Naive B cell (primary cell): ENCODE data around the gene PLCB2. TPM values are rescaled to one million over a fixed set of nuclear protein-coding genes. Genes with fewer than 3 reads are reported as not detected.
A peak's percentile ranks its signal among the peaks of the same experiment; 100 is the strongest.

Experiments
- ATAC-seq, 2 donors: fragments of 150-1000 bp; cut with Tn5 transposase; 2 replicates each; pipeline ENCODE4 v1.10.0; 2021; ENCODE audit warnings: low read depth in 2 of 2, mild to moderate bottlenecking in 2 of 2, moderate library complexity in 2 of 2
- DNase-seq: peaks from one replicate; pipeline ENCODE4 v3.0.0; 2022
- H3K27ac Mint-ChIP-seq, 6 donors: one replicate each; pipeline ENCODE4 v1.8.0; 2020 to 2022; ENCODE audit warnings: mild to moderate bottlenecking in 6 of 6, mixed read lengths in 6 of 6, moderate library complexity in 5 of 6, inconsistent platforms in 2 of 6
- H3K27me3 Mint-ChIP-seq, 3 donors: one replicate each; pipeline ENCODE4 v1.8.0; 2021 to 2022; ENCODE audit warnings: mixed read lengths in 3 of 3, mild to moderate bottlenecking in 1 of 3
- H3K36me3 Mint-ChIP-seq, 2 donors: one replicate each; pipeline ENCODE4 v1.8.0; 2020 to 2022; ENCODE audit warnings: mixed read lengths in 2 of 2, inconsistent platforms in 1 of 2, mild to moderate bottlenecking in 1 of 2
- H3K4me1 Mint-ChIP-seq, 3 donors: one replicate each; pipeline ENCODE4 v1.8.0; 2020 to 2022; ENCODE audit warnings: mixed read lengths in 3 of 3, inconsistent platforms in 1 of 3, mild to moderate bottlenecking in 1 of 3, moderate library complexity in 1 of 3
- H3K4me3 Mint-ChIP-seq, 8 donors: one replicate each; pipeline ENCODE4 v1.8.0; 2020 to 2022; ENCODE audit warnings: mild to moderate bottlenecking in 8 of 8, mixed read lengths in 8 of 8, moderate library complexity in 8 of 8, inconsistent platforms in 2 of 8
- H3K9me3 Mint-ChIP-seq, 7 donors: one replicate each; pipeline ENCODE4 v1.8.0; 2020 to 2022; ENCODE audit warnings: mixed read lengths in 7 of 7, mild to moderate bottlenecking in 5 of 7, inconsistent platforms in 2 of 7, moderate library complexity in 1 of 7
- polyA plus RNA-seq, 6 donors: library from polyadenylated mRNA; unstranded; fragments of 300-500 nt; fragmentation: Illumina TruSeq; gene quantifications; one replicate each; pipeline ENCODE4 v1.2.3, GENCODE V29; 2021; ENCODE audit warnings: low read depth in 6 of 6

The PLCB2 gene
- polyA plus RNA-seq, 6 donors from 2014 or later, result 11.4 to 22.6 (median 15.9) TPM

DNA sequence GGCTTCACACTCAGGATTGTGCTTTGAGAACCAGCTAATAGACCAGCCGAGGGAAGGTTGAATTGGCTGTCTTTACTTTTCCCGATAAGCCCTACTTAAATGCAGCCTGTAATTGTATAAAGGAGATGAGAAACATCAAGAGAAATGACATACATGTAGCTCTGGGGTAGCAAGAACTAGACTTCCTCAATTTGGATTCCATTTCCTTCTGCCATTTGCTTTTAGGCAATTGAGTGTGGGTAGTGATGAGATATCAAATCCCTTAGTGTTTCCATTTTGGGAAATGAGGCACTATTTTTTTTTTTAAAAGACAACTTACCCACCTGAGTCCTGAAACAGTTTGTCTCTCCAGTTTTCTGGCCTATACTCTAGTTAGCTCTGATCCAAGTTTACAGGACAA is 18.0 kb upstream of the PLCB2 start:
- H3K36me3 Mint-ChIP-seq, result no peaks in the 10 kb centered on the region
- H3K27me3 Mint-ChIP-seq, result peaks cover 0 to 5% (median 4%) of the 10 kb centered on the region in 3 donors
- H3K4me1 Mint-ChIP-seq, result peaks cover 20 to 44% (median 31%) of the 10 kb centered on the region in 3 donors
- no peaks in the 10 kb centered on the region for H3K9me3 Mint-ChIP-seq
- peak overlapping the region in 4 of 8 donors; percentile 17 to 93 (median 87) for H3K4me3 Mint-ChIP-seq
- no peak overlapping the region for H3K27ac Mint-ChIP-seq
- DNase-seq, result no peak
- no peak for ATAC-seq

GRCh38 chr15:40325188-40325587 is 17.5 kb upstream of the PLCB2 start:
- Mint-ChIP-seq H3K36me3 (no peaks in the 10 kb centered on the region), H3K9me3 (no peaks in the 10 kb centered on the region), H3K27ac (peak overlapping the region in 2 of 6 donors; percentile 57 to 73), H3K4me3 (peak overlapping the region; percentile 67 to 93 (median 87)), H3K4me1 (peaks cover 20 to 45% (median 31%) of the 10 kb centered on the region in 3 donors), H3K27me3 (peaks cover 0 to 5% (median 0%) of the 10 kb centered on the region in 3 donors)
- DNase-seq, result no peak
- ATAC-seq, result no peak

GRCh38 chr15:40323953-40324937 is 16.5 kb upstream of the PLCB2 start:
- ATAC-seq, result peak; percentile 30 to 34
- H3K4me3 Mint-ChIP-seq, result peak overlapping the region; percentile 67 to 93 (median 87)
- no peaks in the 10 kb centered on the region for H3K9me3 Mint-ChIP-seq
- peak; percentile 26 for DNase-seq
- H3K36me3 Mint-ChIP-seq, result no peaks in the 10 kb centered on the region
- peaks cover 20 to 48% (median 31%) of the 10 kb centered on the region in 3 donors for H3K4me1 Mint-ChIP-seq
- no peaks in the 10 kb centered on the region for H3K27me3 Mint-ChIP-seq
- H3K27ac Mint-ChIP-seq, result peak overlapping the region in 4 of 6 donors; percentile 4 to 73 (median 58)

DNA sequence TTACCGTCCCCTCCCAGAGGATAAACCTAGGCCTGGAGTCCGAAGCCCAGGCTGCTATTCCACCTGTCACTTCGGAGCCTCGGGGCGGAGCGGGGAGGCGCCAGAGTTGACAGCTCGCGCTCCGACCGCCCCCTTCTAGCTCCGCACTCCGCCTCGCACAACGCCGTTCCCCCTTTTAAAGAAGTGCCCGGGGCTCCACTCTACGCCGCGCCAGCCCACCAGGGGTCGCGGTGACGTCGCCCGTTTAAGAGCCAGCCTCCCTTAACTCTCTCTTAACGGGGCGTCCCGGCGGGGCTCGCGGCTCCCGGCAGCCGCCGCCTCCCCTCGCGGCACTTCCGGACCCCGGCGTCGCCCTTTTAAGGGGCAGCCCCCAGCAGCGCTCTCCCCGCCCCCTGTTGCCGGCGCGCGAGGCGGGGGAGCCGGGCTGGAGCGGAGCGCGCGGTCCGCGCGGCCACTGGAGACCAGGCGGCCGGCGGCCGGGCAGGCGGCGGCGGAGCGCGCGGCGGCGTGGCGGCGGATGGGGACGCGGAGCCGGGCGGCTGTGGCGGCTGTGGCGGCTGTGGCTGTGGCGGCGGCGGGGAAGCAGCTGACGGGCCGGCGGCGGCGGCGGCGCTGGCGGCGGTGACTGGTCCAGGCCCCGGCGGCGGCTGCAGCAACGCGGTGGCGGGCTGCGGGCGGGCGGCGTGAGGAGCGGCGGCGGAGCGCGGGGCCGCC is 15.7 kb upstream of the PLCB2 start, which contains the start of gene INAFM2:
INAFM2 (plus strand) TSS at position 454 of the 714 bp plus-strand sequence. CDS start 364 bp downstream, outside the sequence.
- Mint-ChIP-seq H3K4me3 (peak within 1 kb of the TSS; percentile 74 to 93 (median 88)), H3K4me1 (peaks cover 20 to 49% (median 31%) of the 10 kb centered on the region in 3 donors)

DNA sequence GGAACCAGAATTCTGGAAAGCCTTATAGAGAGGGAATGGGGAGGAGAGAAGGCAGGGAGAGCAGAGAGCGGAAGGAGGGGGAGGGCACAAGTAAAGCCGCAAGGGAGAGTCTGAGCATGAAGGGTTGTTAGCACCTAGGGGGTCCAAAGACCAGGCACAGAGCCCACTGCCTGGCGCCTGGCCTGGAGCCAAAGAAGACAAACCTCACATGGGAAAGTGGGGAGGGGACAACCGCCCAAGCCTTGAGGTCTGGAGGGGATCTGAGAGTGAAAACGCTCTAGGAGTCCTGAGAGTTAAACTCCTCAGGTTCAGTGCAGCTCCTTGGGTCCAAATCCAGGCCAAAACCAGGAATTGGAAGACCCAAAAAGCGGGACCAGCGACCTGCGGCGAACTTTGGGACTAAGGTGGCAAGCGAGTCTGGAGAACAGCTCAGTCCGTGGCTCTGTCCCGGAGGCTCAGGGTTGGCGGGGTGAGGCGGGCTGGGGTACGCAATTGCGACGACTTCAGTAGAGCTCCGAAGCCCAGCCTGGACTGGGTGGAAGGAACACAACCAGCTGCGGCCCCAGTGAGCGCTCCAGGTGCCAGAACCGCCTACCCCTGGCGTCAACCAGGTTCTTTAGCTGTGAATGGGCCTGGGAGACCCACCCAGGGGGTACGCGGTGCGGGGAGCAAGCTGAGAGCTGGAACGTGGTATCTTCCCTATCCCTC is 14.9 kb upstream of the PLCB2 start:
- DNase-seq, result no peak
- Mint-ChIP-seq H3K4me1 (peaks cover 21 to 55% (median 31%) of the 10 kb centered on the region in 3 donors), H3K27ac (peak overlapping the region in 2 of 6 donors; percentile 42 to 54), H3K27me3 (no peaks in the 10 kb centered on the region), H3K9me3 (no peaks in the 10 kb centered on the region), H3K4me3 (peak overlapping the region; percentile 72 to 90 (median 84)), H3K36me3 (no peaks in the 10 kb centered on the region)
- ATAC-seq, result no peak

More for the DNA sequence above, 15.7 kb upstream of the PLCB2 start, which contains the start of gene INAFM2:
- ATAC-seq (peak; percentile 86 to 90), DNase-seq (peak; percentile 90)
- Mint-ChIP-seq H3K36me3 (no peaks in the 10 kb centered on the region), H3K9me3 (no peaks in the 10 kb centered on the region), H3K27me3 (no peaks in the 10 kb centered on the region), H3K27ac (peak within 1 kb of the TSS in 3 of 6 donors; percentile 42 to 90 (median 57))

DNA sequence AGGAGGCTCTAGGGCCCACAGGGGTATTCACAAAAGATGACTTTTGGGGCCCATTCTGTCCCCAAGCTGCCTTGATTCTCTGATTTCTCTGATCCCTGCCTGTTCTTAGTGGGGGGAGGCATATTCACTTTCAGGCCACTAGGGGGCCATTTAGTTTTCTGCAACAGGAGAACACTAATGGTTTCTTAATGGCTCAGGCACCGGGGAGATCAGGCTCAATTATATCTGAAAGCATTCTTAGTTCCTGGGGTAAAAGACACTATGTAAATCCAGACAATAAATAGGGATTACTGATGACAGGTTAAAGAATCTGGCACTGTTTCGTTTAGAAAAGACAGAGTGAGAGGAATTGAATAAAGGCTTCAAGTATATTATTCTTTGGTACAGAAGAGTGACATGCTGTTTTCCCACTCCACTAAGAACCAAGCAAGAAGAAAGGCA is 13.2 kb upstream of the PLCB2 start:
- DNase-seq (peak; percentile 66), ATAC-seq (peak in 1 of 2 donors; percentile 17)
- Mint-ChIP-seq H3K4me1 (peaks cover 31 to 60% (median 42%) of the 10 kb centered on the region in 3 donors), H3K36me3 (no peaks in the 10 kb centered on the region), H3K27ac (no peak overlapping the region), H3K9me3 (no peaks in the 10 kb centered on the region), H3K27me3 (peaks cover 4 to 9% (median 8%) of the 10 kb centered on the region in 3 donors), H3K4me3 (peak overlapping the region in 2 of 8 donors; percentile 7 to 78)

DNA sequence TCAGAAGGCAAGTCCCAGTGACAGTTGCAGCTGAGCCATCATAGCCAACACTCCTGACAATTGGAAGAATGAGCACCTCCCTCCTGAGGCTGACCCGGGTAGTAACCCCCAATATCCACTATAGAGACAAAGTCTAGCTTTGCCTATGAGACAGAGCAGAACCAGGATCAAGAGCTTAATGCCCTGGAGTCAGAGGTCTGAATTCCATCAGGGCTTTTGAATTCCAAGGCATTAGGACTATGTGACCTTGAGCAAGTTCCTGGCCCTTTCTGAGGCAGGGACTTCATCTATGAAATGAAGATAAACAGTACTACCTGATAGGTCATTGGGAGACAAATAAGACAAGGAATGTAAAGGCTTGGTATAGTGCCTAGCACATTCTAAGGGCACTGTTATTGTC is 12.7 kb upstream of the PLCB2 start:
- no peak for DNase-seq
- Mint-ChIP-seq H3K4me1 (peaks cover 31 to 55% (median 42%) of the 10 kb centered on the region in 3 donors), H3K4me3 (no peak overlapping the region), H3K27ac (no peak overlapping the region), H3K9me3 (no peaks in the 10 kb centered on the region), H3K27me3 (peaks cover 4 to 14% (median 13%) of the 10 kb centered on the region in 3 donors), H3K36me3 (no peaks in the 10 kb centered on the region)
- ATAC-seq, result no peak

DNA sequence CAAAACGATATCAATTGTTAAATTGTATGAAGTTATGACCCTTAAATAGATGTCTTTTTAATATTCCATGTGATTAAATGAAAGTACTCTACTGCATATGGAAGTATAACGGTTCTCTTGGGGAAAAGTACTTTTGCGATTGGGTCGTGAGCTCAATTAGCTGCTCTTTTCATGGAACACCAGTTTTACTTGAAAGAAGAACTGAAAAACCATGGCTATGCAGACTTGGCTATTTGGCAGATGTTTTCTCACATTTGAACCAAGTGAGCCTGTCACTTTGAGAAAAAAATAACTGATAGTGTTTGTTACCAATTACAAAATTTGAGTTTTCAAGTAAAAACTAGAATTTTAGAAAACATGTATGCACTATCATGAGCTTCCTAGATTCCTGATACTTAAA is 9.8 kb upstream of the PLCB2 start:
- no peak overlapping the region for H3K27ac Mint-ChIP-seq
- no peaks in the 10 kb centered on the region for H3K9me3 Mint-ChIP-seq
- H3K4me3 Mint-ChIP-seq, result peak overlapping the region in 4 of 8 donors; percentile 13 to 28 (median 26)
- H3K36me3 Mint-ChIP-seq, result no peaks in the 10 kb centered on the region
- DNase-seq (no peak), ATAC-seq (peak; percentile 46 to 54)
- H3K4me1 Mint-ChIP-seq, result peaks cover 23 to 42% (median 27%) of the 10 kb centered on the region in 3 donors
- peaks cover 4 to 22% (median 13%) of the 10 kb centered on the region in 3 donors for H3K27me3 Mint-ChIP-seq

DNA sequence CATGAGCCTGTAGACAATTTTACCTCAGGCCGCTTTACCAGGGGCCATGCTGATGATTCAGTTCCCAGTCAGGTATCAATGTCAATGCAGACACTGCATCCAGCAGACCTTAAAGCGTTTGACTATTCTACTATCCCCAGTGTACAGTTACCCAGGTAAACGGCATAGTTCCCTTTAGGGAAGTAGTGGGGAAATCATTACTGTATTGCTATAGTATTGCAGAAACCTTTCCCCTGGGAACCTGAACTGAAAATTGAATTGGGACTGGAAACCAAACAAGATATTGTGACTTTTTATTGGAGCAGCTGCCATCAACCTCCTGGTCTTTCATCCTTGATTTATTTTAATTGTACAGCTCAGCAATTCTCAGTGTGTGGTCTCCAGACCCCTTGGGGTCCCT is 9.2 kb upstream of the PLCB2 start:
- ATAC-seq, result no peak
- Mint-ChIP-seq H3K27me3 (peaks cover 4 to 26% (median 13%) of the 10 kb centered on the region in 3 donors), H3K4me1 (peaks cover 17 to 36% (median 20%) of the 10 kb centered on the region in 3 donors)

DNA sequence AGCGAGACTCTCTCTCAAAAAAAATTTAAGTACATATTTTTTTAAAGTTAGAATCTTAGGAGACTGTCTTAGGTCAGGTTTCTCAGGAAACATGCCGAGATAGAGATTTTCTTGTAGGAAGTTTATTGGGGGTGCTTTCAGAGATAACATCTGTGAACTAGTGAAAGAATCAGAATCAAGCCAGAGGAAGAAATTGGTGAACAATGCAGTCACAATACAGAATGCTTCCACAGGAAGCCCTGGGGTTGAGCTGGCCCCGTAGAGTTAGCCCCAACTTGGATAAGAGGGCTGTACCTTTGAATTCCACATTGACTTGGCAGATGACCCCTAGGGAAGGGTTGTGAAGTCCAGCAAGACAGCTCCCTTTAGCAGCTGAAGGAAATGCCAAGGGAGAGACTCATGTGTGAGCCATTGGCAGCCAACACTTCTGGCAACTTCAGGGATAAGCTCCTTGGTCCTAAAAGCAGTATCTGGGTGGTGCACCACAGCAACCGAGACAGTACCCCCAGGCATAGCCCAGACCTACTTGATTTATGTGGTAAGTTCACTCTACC is 7.1 kb upstream of the PLCB2 start:
- H3K27ac Mint-ChIP-seq, result no peak overlapping the region
- H3K36me3 Mint-ChIP-seq, result no peaks in the 10 kb centered on the region
- no peak overlapping the region for H3K4me3 Mint-ChIP-seq
- ATAC-seq, result no peak
- no peaks in the 10 kb centered on the region for H3K9me3 Mint-ChIP-seq
- DNase-seq, result no peak
- H3K4me1 Mint-ChIP-seq, result peaks cover 12 to 28% (median 13%) of the 10 kb centered on the region in 3 donors
- H3K27me3 Mint-ChIP-seq, result peaks cover 4 to 26% (median 13%) of the 10 kb centered on the region in 3 donors

More for the DNA sequence above, 9.2 kb upstream of the PLCB2 start:
- no peak for DNase-seq
- no peaks in the 10 kb centered on the region for H3K9me3 Mint-ChIP-seq
- no peaks in the 10 kb centered on the region for H3K36me3 Mint-ChIP-seq
- H3K27ac Mint-ChIP-seq, result no peak overlapping the region
- peak overlapping the region in 4 of 8 donors; percentile 13 to 66 (median 28) for H3K4me3 Mint-ChIP-seq

DNA sequence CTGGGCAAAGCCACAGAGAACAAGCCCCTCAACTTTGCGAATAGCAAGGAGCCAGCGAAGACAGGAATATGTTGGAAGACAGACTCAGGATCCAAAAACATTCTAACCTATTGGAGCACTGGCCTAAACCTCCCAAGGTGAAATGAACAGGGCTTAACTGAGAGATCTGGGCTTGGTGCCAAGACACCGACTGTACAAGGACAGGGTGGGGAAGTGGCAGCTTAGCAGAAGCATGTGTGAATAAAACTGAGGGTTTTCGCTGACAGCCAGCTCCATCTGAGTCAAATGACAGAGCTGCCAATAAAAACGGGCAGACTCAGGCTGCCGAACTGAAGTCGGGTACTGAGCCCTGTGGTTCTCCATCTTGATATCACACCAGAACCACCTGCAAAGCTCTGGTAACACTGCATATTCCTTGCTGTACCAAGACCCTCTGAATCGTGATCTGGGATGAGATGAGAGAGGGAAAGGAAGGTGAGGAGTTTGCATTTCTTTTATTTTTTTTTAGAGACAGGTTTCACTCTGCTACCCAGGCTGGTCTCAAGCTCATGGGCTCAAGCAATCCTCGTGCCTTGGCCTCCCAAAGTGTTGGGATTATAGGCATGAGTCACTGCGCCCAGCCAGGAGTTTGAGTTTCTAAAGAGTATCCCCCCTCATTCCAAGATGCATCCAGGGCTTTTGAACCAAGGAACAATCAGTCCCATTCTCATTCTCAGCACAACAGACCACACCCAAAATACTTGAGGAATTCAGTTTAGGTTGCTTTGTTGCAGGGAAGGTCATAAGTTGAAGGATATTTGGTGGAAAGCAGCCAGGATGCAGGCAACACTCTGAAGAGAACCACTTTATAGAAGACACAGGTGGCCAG is 6.0 kb upstream of the PLCB2 start:
- DNase-seq, result no peak
- Mint-ChIP-seq H3K27me3 (peaks cover 4 to 26% (median 13%) of the 10 kb centered on the region in 3 donors), H3K36me3 (no peaks in the 10 kb centered on the region), H3K4me3 (no peak overlapping the region), H3K9me3 (no peaks in the 10 kb centered on the region), H3K27ac (peak overlapping the region in 2 of 6 donors; percentile 63 to 77), H3K4me1 (peaks cover 21 to 38% (median 24%) of the 10 kb centered on the region in 3 donors)
- ATAC-seq, result peak in 1 of 2 donors; percentile 26
